ENCODE results near the gene TAS2R43. TPM values are rescaled to one million over a fixed set of nuclear protein-coding genes. Genes with fewer than 3 reads are reported as not detected.
"Not testable (repeated sequence)": the region's sequence is repeated elsewhere in the genome, so short reads cannot be mapped to it uniquely, and the experiment has no call there.

The TAS2R43 gene
- total RNA-seq, 1 experiment from 2014 or later: not detected

DNA sequence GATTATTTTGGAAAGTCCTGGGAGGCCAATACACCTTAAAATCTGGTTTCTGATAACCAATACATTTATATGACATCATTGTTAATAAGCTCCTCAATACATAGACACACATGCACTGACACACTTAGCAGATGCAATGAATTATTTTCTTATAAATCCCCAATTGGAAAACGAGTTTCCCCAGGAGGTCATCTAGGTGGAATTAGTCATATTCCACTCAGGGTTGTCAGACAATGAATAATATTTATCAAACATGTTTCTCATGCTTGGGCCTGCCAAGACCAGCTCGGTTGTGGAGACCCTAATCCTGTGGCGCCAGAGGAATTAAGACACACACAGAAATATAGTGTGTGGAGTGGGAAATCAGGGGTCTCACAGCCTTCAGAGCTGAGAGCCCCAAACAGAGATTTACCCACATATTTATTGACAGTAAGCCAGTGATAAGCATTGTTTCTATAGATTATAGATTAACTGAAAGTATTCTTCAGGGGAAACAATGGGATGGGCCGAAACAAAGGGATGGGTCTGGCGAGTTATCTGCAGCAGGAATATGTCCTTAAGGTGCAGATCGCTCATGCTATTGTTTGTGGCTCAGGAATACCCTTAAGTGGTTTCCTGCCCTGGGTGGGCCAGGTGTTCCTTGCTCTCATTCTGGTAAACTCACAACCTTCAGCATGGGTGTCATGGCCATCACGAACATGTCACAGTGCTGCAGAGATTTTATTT is 42.1 kb downstream of the TAS2R43 start:
- POLR2A ChIA-PET; H3K9me2 ChIP-seq (ENCODE audit: insufficient read depth); CTCF ChIA-PET; H2AFZ ChIP-seq (ENCODE audit: low read depth, low read length, poor library complexity, severe bottlenecking); H3K9ac ChIP-seq (ENCODE audit: low read length); RAD21 ChIA-PET (ENCODE audit: low non-redundant PET in 1 of 2, low total read pairs in 2 of 2, uncharacterized antibody in 2 of 2, unreplicated experiment in 2 of 2); ATAC-seq; H3K36me3 ChIP-seq (ENCODE audit: control insufficient read depth in 1 of 2, insufficient read depth in 2 of 2, low read length in 2 of 2); H3K4me2 ChIP-seq (ENCODE audit: low read length); H3K27ac ChIP-seq (ENCODE audit: low read depth, low read length); BruUV-seq (replicated peaks); H3K4me1 ChIP-seq (ENCODE audit: control insufficient read depth in 1 of 2, insufficient read depth in 2 of 2, low read length in 2 of 2); H3K27me3 ChIP-seq (ENCODE audit: insufficient read depth, low read length); intact Hi-C loops (cut with micrococcal nuclease); H3K4me3 ChIP-seq (replicated peaks in 1 of 2; ENCODE audit: low read depth in 1 of 2, low read length in 2 of 2); H3K9me3 ChIP-seq (ENCODE audit: control insufficient read depth in 1 of 2, insufficient read depth in 1 of 2, low read depth in 1 of 2, low read length in 2 of 2); DNase-seq (ENCODE audit: low read depth, low spot score); H4K20me1 ChIP-seq (ENCODE audit: insufficient read depth): not testable (repeated sequence)
- H3K79me2 ChIP-seq (ENCODE audit: insufficient read depth, low read length): peaks cover 19% of the 10 kb centered on the region
- TF ChIP-seq CBX3 (IDR thresholded peaks at IDR 0.05; ENCODE audit: low read depth): peak; percentile 15; the same call in 1 of the 2 replicates

- POLR2A ChIA-PET; H2AFZ ChIP-seq (ENCODE audit: low read depth, low read length, poor library complexity, severe bottlenecking); BruUV-seq (replicated peaks); H3K4me3 ChIP-seq (replicated peaks in 1 of 2; ENCODE audit: low read depth in 1 of 2, low read length in 2 of 2); H3K9ac ChIP-seq (ENCODE audit: low read length); ATAC-seq; H4K20me1 ChIP-seq (ENCODE audit: insufficient read depth); intact Hi-C loops (cut with micrococcal nuclease); H3K4me1 ChIP-seq (ENCODE audit: control insufficient read depth in 1 of 2, insufficient read depth in 2 of 2, low read length in 2 of 2); RAD21 ChIA-PET (ENCODE audit: low non-redundant PET in 1 of 2, low total read pairs in 2 of 2, uncharacterized antibody in 2 of 2, unreplicated experiment in 2 of 2); H3K27me3 ChIP-seq (ENCODE audit: insufficient read depth, low read length); CTCF ChIA-PET; H3K9me2 ChIP-seq (ENCODE audit: insufficient read depth); H3K36me3 ChIP-seq (ENCODE audit: control insufficient read depth in 1 of 2, insufficient read depth in 2 of 2, low read length in 2 of 2); DNase-seq (ENCODE audit: low read depth, low spot score); H3K27ac ChIP-seq (ENCODE audit: low read depth, low read length); H3K4me2 ChIP-seq (ENCODE audit: low read length); H3K9me3 ChIP-seq (ENCODE audit: control insufficient read depth in 1 of 2, insufficient read depth in 1 of 2, low read depth in 1 of 2, low read length in 2 of 2): not testable (repeated sequence)
- peaks cover 19% of the 10 kb centered on the region for H3K79me2 ChIP-seq (ENCODE audit: insufficient read depth, low read length)
These were observed 50.7 kb downstream of the TAS2R43 start for GRCh38 chr12:11041366-11041765.

Other genes starting within 250 kb of the TAS2R43 start
- gene PRR4, start 242.8 kb downstream of the TAS2R43 start, total RNA-seq (2021; ENCODE audit: unreplicated experiment): 2.2 TPM
- 5.9 TPM for gene PRH1, start 208.1 kb downstream of the TAS2R43 start, total RNA-seq (2021; ENCODE audit: unreplicated experiment)
- gene TAS2R13, start 182.8 kb downstream of the TAS2R43 start, total RNA-seq (2021; ENCODE audit: unreplicated experiment): 0.91 TPM
- gene PRH2, start 163.1 kb downstream of the TAS2R43 start, total RNA-seq (2021; ENCODE audit: unreplicated experiment): not detected
- 1.9 TPM for gene TAS2R14, start 153.1 kb downstream of the TAS2R43 start, total RNA-seq (2021; ENCODE audit: unreplicated experiment)
- gene TAS2R50, start 105.4 kb downstream of the TAS2R43 start, total RNA-seq (2021; ENCODE audit: unreplicated experiment): 0.54 TPM
- gene TAS2R20, start 94.0 kb downstream of the TAS2R43 start, total RNA-seq (2021; ENCODE audit: unreplicated experiment): 0.76 TPM
- 1.6 TPM for gene TAS2R19, start 69.7 kb downstream of the TAS2R43 start, total RNA-seq (2021; ENCODE audit: unreplicated experiment)
- gene TAS2R31, start 60.9 kb downstream of the TAS2R43 start, total RNA-seq (2021; ENCODE audit: unreplicated experiment): 1.7 TPM
- gene TAS2R46, start 30.0 kb downstream of the TAS2R43 start, total RNA-seq (2021; ENCODE audit: unreplicated experiment): 0.42 TPM
- gene TAS2R30, start 42.3 kb upstream of the TAS2R43 start, total RNA-seq (2021; ENCODE audit: unreplicated experiment): 1.5 TPM
- 6.4 TPM for gene SMIM10L1, start 78.9 kb upstream of the TAS2R43 start, total RNA-seq (2021; ENCODE audit: unreplicated experiment)
- not detected for gene TAS2R42, start 94.6 kb upstream of the TAS2R43 start, total RNA-seq (2021; ENCODE audit: unreplicated experiment)
- gene PRB3, start 177.4 kb upstream of the TAS2R43 start, total RNA-seq (2021; ENCODE audit: unreplicated experiment): not detected
- gene PRB4, start 218.1 kb upstream of the TAS2R43 start, total RNA-seq (2021; ENCODE audit: unreplicated experiment): not detected